NCI-H748 (cell line): Measurements from ENCODE around the gene PHETA1.
"Not testable (repeated sequence)": the region's sequence is repeated elsewhere in the genome, so short reads cannot be mapped to it uniquely, and the experiment has no call there.

Source experiments
- DNase-seq: peaks from one replicate; lab custom pipeline; 2025; ENCODE audit not compliant: unreplicated experiment; lab: John Stamatoyannopoulos, UW

The PHETA1 gene

GRCh38 chr12:111405859-111406473 lies 37.1 kb upstream of the PHETA1 start, which contains the start of gene SH2B3:
Gene SH2B3 (plus strand): TSS chr12:111405923. CDS start chr12:111418146, 12,223 bp downstream.
- peak; percentile 81 for DNase-seq

GRCh38 chr12:111405149-111405858 lies 36.4 kb upstream of the PHETA1 start:
- peak; percentile 95 for DNase-seq

GRCh38 chr12:111404362-111405148 lies 35.7 kb upstream of the PHETA1 start:
- DNase-seq = no peak

GRCh38 chr12:111402490-111402824 lies 33.6 kb upstream of the PHETA1 start:
- not testable (repeated sequence) for DNase-seq

DNA sequence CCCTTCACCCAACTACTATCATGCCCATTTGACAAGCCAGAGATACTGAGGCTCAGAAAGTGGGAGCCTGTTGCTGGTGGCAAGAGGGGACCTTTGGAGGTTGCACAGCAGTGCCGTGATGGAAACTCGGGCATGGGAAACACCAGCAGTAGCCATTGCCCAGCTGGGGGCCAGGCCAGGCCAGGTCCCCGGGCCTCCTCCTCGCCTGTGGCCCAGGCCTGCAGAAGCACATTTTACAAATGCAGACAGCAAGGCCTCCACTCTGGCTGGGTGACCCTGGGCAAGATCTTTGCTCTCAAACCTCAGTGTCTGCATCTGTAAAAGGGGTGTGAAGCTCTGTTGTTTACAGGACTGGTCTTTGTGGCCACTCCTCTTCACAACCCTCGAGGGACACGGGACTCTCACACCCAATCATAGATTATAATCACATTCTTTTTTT lies 32.3 kb upstream of the PHETA1 start:
- DNase-seq = no peak

DNA sequence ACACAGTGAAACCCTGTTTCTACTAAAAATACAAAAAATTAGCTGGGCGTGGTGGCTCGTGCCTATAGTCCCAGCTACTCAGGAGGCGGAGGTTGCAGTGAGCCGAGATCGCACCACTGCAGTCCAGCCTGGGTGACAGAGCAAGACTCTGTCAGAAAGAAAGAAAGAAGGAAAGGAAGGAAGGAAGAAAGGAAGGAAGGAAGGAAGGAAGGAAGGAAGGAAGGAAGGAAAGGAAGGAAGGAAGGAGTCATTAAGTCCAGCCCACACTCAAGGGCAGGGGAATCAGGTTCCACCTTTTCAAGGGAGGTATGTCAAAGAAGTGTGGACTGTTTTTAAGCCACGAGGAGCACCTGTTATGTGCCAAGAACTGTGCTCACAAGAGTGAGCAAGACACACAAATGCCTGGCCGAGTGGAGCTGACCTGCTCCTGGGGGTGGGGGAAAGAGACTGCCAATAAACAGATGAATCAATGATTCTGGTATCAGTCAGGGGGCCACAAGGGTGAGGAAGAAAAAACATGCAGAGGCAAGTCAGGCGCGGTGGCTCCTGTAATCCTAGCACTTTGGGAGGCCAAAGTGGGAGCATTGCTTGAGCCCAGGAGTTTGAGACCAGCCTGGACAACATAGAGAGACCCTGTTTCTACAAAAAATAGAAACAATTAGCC lies 31.0 kb upstream of the PHETA1 start:
- DNase-seq = not testable (repeated sequence)

GRCh38 chr12:111398530-111398929 lies 29.6 kb upstream of the PHETA1 start:
- no peak for DNase-seq

DNA sequence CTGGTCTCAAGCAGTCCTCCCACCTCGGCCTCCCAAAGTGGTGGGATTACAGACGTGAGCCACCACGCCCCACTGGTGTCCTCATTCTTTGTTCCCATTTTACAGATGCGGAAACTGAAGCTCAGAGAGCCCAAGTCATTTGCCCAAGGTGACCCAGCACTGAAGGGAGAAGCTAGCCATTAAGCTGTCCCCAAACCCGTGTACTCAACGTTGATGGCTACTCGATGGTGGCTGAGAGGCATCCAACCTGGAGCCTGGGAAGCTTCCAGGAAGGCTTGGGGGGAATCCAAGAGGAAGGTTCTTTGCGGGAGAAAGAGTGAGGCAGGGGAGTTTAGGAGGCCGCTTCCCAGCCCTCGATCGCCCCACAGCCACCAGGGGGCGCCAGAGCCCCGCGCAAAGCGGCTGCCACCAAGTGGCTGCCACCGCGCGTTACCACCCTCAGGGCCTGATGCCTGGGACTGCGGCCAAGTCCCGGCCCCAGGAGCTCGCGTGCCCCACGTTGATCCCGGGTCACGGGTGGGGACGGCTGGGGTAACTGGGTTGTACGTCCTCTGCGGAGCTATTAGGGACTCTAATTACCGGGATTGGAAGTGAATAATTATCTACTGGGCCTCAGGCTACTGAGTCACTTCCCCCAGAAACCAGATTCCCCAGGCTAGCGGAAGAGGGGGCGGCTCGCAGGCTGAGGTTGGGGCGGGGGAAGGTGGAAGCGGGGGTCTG lies 28.0 kb upstream of the PHETA1 start:
- peak; percentile 71 for DNase-seq

- DNase-seq = not testable (repeated sequence)
Measured at GRCh38 chr12:111396271-111396670, 27.4 kb upstream of the PHETA1 start.

GRCh38 chr12:111395336-111396187 lies 26.7 kb upstream of the PHETA1 start:
- DNase-seq = no peak

DNA sequence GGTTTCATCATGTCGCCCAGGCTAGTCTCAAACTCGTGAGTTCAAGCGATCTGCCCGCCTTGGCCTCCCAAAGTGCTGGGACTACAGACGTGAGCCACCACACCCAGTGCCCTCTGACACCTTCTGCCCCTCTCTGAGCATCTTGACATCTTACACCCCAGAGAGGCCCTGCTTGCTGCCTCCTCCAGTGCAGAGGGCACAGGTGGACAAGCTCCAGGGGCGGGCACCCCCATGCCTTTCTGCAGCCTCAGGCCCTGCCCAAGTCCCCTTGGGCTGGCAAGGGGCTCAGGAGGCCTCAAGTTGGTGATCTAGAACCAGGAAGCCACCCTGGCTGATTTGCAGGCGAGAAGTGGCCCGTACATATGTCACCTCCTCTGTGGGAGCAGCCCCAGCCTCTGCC lies 25.6 kb upstream of the PHETA1 start:
- no peak for DNase-seq

DNA sequence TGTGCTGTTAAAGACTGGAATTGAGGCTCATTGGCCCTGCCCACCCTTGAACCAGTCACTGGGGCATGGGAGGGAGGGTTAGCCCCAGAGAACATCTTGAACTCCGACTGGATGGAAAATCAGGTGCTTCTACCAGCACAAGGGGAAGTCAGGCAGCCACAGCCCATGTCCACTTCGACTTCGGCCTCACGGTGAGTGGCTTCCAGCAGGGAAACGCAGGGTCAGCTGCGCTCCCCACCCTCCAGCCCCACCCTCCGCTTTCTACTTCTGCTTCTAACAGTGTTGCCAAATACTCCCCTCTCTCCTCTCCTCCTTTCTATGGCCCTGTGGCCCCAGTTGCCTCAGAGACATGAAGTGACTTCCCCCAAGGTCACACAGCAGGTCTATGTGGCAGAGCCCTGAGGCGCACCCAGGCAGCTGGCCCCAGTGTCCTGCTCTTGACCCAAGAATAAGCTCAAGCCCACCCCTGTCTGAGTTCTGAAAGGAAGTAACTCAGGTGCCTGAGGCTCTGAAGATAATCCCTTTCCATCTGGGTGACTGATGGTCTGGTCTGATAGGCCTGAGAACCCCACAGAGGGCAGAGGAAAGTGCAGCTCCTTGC lies 24.9 kb upstream of the PHETA1 start:
- no peak for DNase-seq

DNA sequence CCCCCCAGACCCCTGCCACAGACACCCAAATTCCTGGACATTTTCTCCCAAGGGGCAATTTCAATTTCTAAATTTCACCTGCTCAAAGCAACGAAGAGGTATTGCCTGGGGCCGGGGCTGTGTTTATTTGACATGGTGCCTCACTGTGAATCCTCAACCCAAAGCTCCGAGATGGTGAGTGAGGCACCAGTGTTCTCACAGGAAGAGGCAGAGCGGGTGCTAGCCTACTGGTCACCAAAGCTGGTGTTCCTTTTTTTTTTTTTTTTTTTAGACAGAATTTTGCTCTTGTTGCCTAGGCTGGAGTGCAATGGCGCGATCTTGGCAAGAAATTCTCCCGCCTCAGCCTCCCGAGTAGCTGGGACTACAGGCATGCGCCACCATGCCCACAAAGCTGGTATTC lies 22.0 kb upstream of the PHETA1 start:
- no peak for DNase-seq

DNA sequence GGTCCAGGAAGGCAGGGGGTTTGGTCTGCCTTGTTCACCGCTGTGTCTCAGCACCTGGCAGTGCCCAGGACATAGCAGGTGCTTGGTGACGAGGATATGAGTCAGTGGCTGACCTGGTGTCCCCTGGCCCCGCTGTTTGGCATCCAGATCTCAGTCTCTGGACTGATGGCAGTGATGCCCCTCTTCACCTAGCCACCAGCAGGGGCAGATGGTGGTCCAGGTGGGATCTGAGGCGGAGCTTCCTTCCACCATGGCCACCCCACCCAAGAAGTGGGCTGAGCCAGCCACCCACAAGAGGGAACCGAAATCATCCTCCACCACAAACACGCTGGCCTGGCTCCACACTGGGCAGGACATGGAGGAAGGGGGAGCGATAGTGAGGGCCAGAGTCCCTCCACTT lies 20.7 kb upstream of the PHETA1 start:
- DNase-seq = no peak

- no peak for DNase-seq
Measured at GRCh38 chr12:111387747-111388323, 18.9 kb upstream of the PHETA1 start.

- DNase-seq = peak; percentile 18
Measured at GRCh38 chr12:111386885-111387284, 18.0 kb upstream of the PHETA1 start.

DNA sequence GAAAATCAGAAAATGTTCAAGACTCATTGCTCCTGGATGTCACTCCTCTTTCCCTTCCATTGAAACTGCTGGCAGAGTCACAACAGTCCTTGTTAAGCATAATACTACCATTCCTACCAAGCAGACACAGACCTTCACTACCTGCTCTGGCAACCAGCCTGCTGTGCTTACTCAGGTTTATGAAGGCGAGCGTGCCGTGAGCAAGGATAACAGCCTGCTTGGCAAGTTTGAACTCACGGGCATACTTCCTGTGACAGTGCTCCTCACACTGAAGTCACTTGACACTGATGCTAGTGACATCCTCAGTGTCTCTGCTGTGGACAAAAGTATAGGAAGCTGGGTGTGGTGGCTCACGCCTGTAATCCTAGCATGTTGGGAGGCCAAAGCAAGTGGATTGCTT lies 15.7 kb upstream of the PHETA1 start:
- DNase-seq = no peak

- DNase-seq = no peak
Measured at GRCh38 chr12:111379942-111380554, 11.2 kb upstream of the PHETA1 start.

GRCh38 chr12:111377440-111377839 lies 8.5 kb upstream of the PHETA1 start:
- DNase-seq = no peak
